Measurements from ENCODE around the gene FOSL1. TPM values are rescaled to one million over a fixed set of nuclear protein-coding genes. Genes with fewer than 3 reads are reported as not detected.

The FOSL1 gene
- total and polyA plus RNA-seq, 2 of the 13 experiments (the other 11 are each of a cell fraction or from before 2014, with no cell fraction given), result 4.0 to 4.1 TPM

- no peak for TF ChIP-seq NCOA1 (CRISPR knock-in tag; IDR thresholded peaks at IDR 0.05)
- TF ChIP-seq ZHX2 (IDR thresholded peaks at IDR 0.05; ENCODE audit: low read depth), result no peak
- TF ChIP-seq ZHX2 (CRISPR knock-in tag; IDR thresholded peaks at IDR 0.05; ENCODE audit: borderline replicate concordance), result 0 out of 2 replicates have a peak, but pooled peaks have one; percentile 52
- TF ChIP-seq, protein P1, sequence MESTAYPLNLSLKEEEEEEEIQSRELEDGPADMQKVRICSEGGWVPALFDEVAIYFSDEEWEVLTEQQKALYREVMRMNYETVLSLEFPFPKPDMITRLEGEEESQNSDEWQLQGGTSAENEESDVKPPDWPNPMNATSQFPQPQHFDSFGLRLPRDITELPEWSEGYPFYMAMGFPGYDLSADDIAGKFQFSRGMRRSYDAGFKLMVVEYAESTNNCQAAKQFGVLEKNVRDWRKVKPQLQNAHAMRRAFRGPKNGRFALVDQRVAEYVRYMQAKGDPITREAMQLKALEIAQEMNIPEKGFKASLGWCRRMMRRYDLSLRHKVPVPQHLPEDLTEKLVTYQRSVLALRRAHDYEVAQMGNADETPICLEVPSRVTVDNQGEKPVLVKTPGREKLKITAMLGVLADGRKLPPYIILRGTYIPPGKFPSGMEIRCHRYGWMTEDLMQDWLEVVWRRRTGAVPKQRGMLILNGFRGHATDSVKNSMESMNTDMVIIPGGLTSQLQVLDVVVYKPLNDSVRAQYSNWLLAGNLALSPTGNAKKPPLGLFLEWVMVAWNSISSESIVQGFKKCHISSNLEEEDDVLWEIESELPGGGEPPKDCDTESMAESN (CRISPR knock-in tag; conservative IDR thresholded peaks at IDR 0.05), result no peak
- TF ChIP-seq BCLAF1 (IDR thresholded peaks at IDR 0.05), result no peak
- no peak for TF ChIP-seq CREB1 (IDR thresholded peaks at IDR 0.05)
- TF ChIP-seq CREB1 (CRISPR knock-in tag; IDR thresholded peaks at IDR 0.05), result no peak
- TF ChIP-seq HNRNPL (IDR thresholded peaks at IDR 0.05; ENCODE audit: low read depth, low read length), result peak; percentile 62; the same call in 1 of the 2 replicates
- TF ChIP-seq ZNF740 (CRISPR knock-in tag; IDR thresholded peaks at IDR 0.05), result no peak
- no peak for TF ChIP-seq TRAFD1 (CRISPR knock-in tag; IDR thresholded peaks at IDR 0.05; ENCODE audit: borderline replicate concordance)
- no peak for TF ChIP-seq WIZ (CRISPR knock-in tag; IDR thresholded peaks at IDR 0.05)
- TF ChIP-seq ZNF143 (CRISPR knock-in tag; IDR thresholded peaks at IDR 0.05), result peak; percentile 64; the same call in 1 of the 2 replicates
- TF ChIP-seq NFE2L1 (CRISPR knock-in tag; IDR thresholded peaks at IDR 0.05; ENCODE audit: borderline replicate concordance), result no peak
- no peak for TF ChIP-seq PAF1 (CRISPR knock-in tag; IDR thresholded peaks at IDR 0.05)
- TF ChIP-seq FOXO1 (CRISPR knock-in tag; IDR thresholded peaks at IDR 0.05), result no peak
- no peak; the same call in 1 of the 2 replicates for TF ChIP-seq HNRNPUL1 (IDR thresholded peaks at IDR 0.05; ENCODE audit: low read depth, low read length)
These were observed 43.3 kb downstream of the FOSL1 start (continued) for GRCh38 chr11:65856689-65857499.
